Measurements from ENCODE around the gene ZNF385B.
"Not testable (repeated sequence)": the region's sequence is repeated elsewhere in the genome, so short reads cannot be mapped to it uniquely, and the experiment has no call there.

The ZNF385B gene

DNA sequence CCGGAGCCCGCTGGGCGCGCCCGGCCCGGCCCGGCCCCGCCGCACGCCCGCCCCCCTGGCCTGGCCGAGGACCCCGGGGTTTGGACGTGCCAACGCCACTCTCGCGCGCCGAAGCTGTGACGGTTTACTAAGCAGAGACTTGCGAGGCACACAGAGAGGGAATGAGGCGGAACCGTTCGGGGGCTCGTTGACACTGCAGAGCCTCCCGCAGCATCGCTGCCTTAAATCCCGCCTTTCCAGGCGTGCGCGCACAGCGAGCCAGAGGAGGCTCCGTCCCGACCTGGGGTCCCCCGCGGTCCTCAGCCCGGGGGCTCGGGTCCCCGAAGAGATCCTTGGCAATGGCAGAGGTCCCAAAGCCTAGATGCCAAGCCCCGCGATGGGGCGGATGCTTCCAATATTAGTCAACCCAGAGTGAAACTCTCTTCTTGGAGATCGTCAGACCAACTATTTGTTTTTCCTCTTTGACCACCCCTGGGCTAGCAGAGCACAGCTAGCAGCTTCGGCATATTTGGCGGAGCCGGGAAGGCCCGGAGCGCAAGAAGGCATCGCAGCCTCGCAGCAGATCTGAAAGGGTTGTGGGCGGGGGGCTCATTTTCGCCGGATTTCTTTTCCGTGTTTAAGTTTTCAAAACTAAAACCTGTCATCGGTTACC lies at the start of gene ZNF385B:
ZNF385B (minus strand) TSS at position 197 of the 652 bp plus-strand sequence.
- DNase-seq (ENCODE audit: low read depth in 2 of 3, low spot score in 2 of 3) = no peak

- no peak for DNase-seq (ENCODE audit: low read depth in 2 of 3, low spot score in 2 of 3)
Observed at GRCh38 chr2:179910735-179911113, 49.3 kb upstream of the ZNF385B start.

DNA sequence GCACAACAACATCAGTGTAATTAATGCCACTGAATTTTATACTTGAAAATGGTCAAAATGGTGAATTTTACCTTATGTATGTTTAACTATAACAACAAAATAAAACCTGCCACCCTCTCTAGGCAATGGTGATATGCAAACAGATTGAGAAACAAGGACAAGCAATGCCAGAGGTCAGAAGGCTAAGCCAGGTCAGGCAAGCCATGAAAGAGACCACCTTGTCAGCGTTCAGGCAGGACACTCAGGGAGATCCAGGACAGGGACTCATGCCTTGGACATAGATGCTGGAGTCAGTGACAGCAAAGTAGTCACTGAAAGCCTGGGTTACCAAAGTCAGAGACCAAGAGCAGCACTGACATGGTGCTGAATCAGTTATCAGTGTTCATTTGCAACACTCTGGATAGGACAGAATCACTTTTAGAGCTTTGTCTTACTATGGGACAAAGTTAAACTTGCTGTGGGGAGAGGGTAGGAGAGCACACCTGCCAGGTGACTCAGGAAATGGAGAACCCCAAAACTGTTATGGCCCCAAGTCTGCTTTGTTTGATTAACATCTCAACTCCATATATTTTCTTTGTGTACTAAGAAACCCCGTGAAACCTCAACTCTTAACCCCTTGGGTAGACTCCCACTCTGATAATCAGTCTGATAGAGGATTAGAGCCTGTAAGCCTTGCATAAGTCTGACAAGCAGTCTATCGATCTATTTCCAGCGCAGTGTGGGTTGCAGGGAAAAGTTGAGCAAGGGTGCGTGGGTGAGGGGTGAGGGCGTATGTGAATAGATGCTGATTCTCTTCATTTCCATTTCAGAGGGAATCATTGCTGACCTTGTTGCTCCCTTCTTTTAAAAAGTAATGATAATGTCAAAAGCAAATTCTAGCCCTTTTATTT lies 48.7 kb upstream of the ZNF385B start:
- DNase-seq (ENCODE audit: low read depth in 2 of 3, low spot score in 2 of 3) = no peak

GRCh38 chr2:179900655-179901054 lies 39.2 kb upstream of the ZNF385B start:
- DNase-seq (ENCODE audit: low read depth in 2 of 3, low spot score in 2 of 3) = no peak

DNA sequence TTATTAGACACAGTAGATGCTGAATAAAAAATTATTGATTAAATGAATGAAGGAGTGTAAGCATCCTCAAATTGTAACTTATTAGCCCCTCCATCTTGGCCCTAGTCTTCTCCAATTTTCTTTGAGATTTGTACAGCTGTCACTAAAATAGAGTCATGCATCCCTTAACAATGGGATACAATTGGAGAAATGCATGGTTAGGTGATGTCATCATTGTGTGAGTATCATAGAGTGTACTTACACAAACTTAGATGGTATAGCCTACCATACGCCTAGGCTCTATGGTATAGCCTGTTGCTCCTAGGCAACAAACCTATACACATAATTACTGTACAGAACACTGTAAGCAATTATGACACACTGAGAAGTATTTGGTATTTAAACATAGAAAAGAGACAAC lies 38.3 kb upstream of the ZNF385B start:
- DNase-seq (ENCODE audit: low read depth in 2 of 3, low spot score in 2 of 3) = no peak

DNA sequence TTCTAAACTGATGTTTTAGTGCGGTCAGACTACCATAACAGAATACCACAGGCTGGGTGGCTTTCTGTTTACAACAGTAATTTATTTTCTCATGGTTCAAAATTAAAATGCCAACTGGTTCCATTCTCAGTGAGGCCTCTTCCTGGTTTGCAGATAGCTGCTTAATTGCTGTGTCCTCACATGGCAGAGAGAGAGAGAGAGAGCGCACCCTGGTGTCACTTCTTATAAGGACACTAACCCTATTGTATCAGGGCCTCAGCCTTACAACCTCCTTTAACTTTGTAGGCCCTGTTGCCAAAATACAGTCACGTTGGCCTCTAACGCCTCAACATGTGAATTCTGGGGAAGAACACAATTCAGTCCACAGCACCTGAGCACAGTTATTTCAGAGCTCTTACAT lies 37.5 kb upstream of the ZNF385B start:
- no peak for DNase-seq (ENCODE audit: low read depth in 2 of 3, low spot score in 2 of 3)

DNA sequence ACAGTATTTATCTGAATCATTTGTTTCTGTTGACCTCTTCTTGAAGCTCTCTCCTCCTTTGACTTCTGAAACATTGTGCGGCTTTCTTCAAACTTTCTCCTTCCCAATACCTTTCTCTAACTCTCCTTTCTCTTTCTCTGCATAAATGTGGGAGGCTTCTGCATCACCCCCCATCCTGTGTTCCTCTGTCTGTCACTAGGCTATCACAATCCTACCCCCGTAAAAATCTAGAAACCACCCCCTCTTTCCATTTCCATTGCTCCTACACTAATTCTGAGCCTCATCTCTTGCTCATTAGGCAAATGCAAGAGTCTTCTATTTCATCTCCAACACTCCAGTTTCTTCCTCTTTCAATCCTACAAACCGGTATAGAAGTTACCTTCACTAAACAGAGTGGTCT lies 32.2 kb upstream of the ZNF385B start:
- no peak for DNase-seq (ENCODE audit: low read depth in 2 of 3, low spot score in 2 of 3)

GRCh38 chr2:179891237-179891636 lies 29.8 kb upstream of the ZNF385B start:
- DNase-seq (ENCODE audit: low read depth in 2 of 3, low spot score in 2 of 3) = no peak

DNA sequence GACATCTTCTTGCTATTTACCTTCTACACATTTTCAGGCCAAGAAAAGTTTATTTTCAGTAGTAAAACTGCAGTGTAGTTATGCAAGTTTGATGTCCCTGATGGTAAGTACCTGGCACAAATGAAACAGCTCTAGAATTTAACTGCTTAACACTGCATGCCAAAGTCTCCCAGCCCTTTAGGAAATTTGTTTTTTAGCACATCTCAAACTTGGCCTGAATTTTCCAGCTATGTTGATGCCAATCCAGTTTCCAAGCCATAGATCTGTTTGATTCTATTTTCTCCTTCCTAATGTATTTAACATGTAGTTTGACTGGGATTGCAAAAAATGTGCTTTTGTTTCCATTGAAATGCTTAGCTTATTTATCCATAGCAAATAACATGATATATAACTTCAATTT lies 29.3 kb upstream of the ZNF385B start:
- DNase-seq (ENCODE audit: low read depth in 2 of 3, low spot score in 2 of 3) = no peak

GRCh38 chr2:179888642-179889041 lies 27.2 kb upstream of the ZNF385B start:
- not testable (repeated sequence) for DNase-seq (ENCODE audit: low read depth in 2 of 3, low spot score in 2 of 3)

- DNase-seq (ENCODE audit: low read depth in 2 of 3, low spot score in 2 of 3) = no peak
Observed at GRCh38 chr2:179884193-179884592, 22.8 kb upstream of the ZNF385B start.

GRCh38 chr2:179882851-179883806 lies 21.7 kb upstream of the ZNF385B start:
- DNase-seq (ENCODE audit: low read depth in 2 of 3, low spot score in 2 of 3) = no peak

GRCh38 chr2:179877601-179878364 lies 16.4 kb upstream of the ZNF385B start:
- DNase-seq (ENCODE audit: low read depth in 2 of 3, low spot score in 2 of 3) = no peak

DNA sequence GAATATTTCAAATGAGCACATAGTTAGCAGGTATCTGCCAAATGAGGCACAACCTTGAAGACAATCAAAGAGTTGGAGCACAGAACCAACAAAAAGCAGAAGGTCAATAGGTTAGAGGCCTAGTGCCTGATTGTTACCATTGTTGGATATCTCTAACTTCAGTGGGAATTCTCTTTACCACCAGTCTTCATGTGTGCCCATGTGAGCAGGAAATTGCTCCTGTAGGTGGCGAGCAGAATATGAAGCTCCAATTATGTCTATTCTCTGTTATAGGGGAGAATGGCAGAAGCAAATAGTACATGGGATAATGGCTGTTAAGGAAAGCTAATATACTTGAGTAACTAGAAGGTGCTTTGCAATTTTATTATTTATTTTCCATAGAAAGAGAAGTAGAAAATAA lies 14.9 kb upstream of the ZNF385B start:
- DNase-seq (ENCODE audit: low read depth in 2 of 3, low spot score in 2 of 3) = no peak

- no peak for DNase-seq (ENCODE audit: low read depth in 2 of 3, low spot score in 2 of 3)
Observed at GRCh38 chr2:179875864-179876263, 14.5 kb upstream of the ZNF385B start.

DNA sequence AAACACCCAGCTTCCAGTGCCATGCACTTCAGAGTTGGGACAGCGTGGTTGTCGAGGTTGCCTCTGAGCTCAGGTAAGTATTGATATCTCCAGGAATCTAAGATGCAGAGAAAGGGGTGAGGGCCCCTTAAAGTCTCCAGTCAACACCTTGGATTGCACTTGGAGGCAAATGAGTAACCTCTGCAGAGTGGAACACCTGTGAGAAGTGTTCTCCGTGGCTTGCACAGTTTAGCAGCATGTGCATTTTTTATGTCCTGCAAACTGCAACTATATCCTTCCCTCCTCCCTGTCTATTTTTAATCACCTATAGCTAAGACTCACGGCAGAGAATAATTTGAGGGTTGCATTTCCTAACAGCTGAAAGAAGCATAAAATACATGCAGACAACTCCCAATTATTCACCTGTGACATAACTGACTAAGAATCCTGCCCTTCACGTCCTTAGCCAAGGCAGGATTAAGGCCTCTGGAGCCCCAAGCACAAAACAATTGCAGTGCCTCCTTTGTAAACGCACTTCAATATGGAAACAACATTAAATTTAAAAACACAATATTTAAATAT lies 1.6 kb upstream of the ZNF385B start:
- DNase-seq (ENCODE audit: low read depth in 2 of 3, low spot score in 2 of 3) = no peak

GRCh38 chr2:179861027-179861415 lies 391 bp downstream of the ZNF385B start:
- DNase-seq (ENCODE audit: low read depth in 2 of 3, low spot score in 2 of 3) = no peak

DNA sequence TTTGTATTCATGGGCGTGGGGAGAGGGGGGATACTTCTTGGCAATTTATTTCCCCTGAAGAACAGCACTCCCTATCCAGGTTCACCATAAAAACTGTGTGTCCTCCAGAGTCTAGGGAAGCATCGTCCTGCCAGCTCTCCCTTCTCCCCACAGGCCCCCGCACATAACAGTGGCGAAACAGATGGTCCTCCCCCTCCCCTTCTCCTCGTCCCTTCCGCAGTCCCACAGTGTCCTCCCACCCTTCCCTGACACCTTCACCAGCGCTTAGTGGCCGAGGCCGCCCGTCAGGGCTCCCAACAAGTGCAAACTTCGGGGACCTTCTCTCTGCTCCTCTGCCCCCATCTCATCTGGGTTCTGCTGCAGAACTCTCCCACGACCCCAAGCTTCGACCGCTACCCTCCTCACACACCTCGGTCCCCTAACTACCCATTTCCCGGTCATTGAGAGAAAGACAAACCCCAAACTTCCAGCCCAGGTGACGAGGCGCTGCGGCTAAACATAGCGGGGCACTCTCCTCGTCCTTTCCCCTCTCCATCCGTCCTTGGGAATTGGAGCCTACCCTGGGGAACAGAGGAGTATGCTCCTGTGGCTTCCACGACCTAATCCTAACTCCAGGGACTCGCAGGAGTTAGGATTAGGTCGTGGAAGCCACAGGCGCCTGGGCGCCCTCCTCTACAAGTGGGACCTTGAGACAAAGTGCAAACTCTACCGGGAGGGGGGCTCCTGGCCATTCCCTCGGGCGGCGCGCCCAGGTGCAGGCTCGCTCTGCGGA lies 971 bp downstream of the ZNF385B start:
- no peak for DNase-seq (ENCODE audit: low read depth in 2 of 3, low spot score in 2 of 3)

DNA sequence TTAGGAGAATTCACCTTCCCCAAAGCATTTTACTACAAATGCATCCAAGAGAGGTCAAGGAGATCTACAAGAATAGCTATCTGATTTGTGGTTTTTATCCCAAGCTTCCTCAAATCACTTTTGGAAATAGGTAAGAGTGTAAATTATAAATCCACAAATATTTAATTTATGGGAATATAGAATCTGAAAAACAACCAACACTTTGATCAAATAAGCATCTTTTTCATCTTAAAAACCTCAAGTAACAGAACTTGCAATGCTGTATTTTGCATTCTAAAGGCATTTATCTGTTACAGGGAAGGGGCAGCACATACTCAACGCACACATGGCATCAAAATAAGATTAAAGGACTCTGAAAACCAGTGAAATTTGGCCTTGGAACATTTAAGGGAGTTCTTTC lies 1.9 kb downstream of the ZNF385B start:
- no peak for DNase-seq (ENCODE audit: low read depth in 2 of 3, low spot score in 2 of 3)

GRCh38 chr2:179857236-179857635 lies 4.2 kb downstream of the ZNF385B start:
- no peak for DNase-seq (ENCODE audit: low read depth in 2 of 3, low spot score in 2 of 3)

Measured in activated CD8-positive, alpha-beta memory T cell treated with anti-CD3 and anti-CD28 coated beads for 48 hours (primary cell).